Type B pancreatic cell (in vitro differentiated cells): ENCODE measurements around the gene CXCL16. TPM values are rescaled to one million over a fixed set of nuclear protein-coding genes. Genes with fewer than 3 reads are reported as not detected.

Experiments
- DNase-seq: peaks from one replicate; pipeline ENCODE4 v3.0.0; 2021; ENCODE audit warnings: mixed read lengths; ENCODE audit not compliant: unreplicated experiment; ENCODE audit errors: extremely low spot score
- H3K27ac Mint-ChIP-seq: 2 replicates; pipeline ENCODE4 v1.8.0; 2021; ENCODE audit warnings: mild to moderate bottlenecking, mixed read lengths
- H3K27me3 Mint-ChIP-seq: 2 replicates; pipeline ENCODE4 v1.8.0; 2021; ENCODE audit warnings: mixed read lengths
- H3K36me3 Mint-ChIP-seq: 2 replicates; pipeline ENCODE4 v1.8.0; 2021; ENCODE audit warnings: mixed read lengths
- H3K4me1 Mint-ChIP-seq: one replicate; pipeline ENCODE4 v1.8.0; 2021; ENCODE audit warnings: mixed read lengths; ENCODE audit not compliant: unreplicated experiment
- H3K4me3 Mint-ChIP-seq: 2 replicates; pipeline ENCODE4 v1.8.0; 2021; ENCODE audit warnings: mild to moderate bottlenecking, mixed read lengths
- H3K9me3 Mint-ChIP-seq: 2 replicates; pipeline ENCODE4 v1.8.0; 2021; ENCODE audit warnings: mixed read lengths
- total RNA-seq: library from RNA; stranded (reverse); gene quantifications from 2 replicates; pipeline ENCODE4 v1.2.1, GENCODE V29; 2021; ENCODE audit warnings: low replicate concordance
- TF ChIP-seq, protein P1 (sequence below): fragments of 200-600 bp; sonication (generic); conservative IDR thresholded peaks from 2 replicates; pipeline ENCODE4 v1.5.0; 2021; ENCODE audit warnings: antibody characterized with exemption, mild to moderate bottlenecking

CXCL16 gene
- total RNA-seq, 1 donor from 2014 or later = 15.2 TPM

DNA sequence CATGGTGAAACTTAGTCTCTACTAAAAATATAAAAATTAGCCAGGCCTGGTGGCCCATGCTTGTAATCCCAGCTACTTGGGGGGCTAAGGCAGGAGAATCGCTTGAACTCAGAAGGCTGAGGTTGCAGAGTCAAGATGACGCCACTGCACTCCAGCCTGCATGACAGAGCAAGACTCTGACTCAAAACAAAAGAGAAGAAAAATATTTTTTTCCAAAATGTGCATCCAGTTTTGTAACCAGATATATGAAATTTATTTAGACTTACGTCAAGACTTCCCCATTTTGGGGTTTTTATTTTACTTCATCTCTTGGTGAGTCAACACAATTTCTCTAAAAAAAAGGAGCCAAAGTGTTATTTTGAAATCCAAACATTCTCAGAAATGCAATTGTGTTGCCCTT lies 26.5 kb upstream of the CXCL16 start:
- H3K9me3 Mint-ChIP-seq = no peaks in the 10 kb centered on the region
- no peak overlapping the region for H3K4me3 Mint-ChIP-seq
- no peak overlapping the region for H3K27ac Mint-ChIP-seq
- TF ChIP-seq, protein P1, sequence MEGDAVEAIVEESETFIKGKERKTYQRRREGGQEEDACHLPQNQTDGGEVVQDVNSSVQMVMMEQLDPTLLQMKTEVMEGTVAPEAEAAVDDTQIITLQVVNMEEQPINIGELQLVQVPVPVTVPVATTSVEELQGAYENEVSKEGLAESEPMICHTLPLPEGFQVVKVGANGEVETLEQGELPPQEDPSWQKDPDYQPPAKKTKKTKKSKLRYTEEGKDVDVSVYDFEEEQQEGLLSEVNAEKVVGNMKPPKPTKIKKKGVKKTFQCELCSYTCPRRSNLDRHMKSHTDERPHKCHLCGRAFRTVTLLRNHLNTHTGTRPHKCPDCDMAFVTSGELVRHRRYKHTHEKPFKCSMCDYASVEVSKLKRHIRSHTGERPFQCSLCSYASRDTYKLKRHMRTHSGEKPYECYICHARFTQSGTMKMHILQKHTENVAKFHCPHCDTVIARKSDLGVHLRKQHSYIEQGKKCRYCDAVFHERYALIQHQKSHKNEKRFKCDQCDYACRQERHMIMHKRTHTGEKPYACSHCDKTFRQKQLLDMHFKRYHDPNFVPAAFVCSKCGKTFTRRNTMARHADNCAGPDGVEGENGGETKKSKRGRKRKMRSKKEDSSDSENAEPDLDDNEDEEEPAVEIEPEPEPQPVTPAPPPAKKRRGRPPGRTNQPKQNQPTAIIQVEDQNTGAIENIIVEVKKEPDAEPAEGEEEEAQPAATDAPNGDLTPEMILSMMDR = no peak
- no peak for DNase-seq
- H3K4me1 Mint-ChIP-seq = no peaks in the 10 kb centered on the region
- H3K27me3 Mint-ChIP-seq = peaks cover 4% of the 10 kb centered on the region
- no peaks in the 10 kb centered on the region for H3K36me3 Mint-ChIP-seq

DNA sequence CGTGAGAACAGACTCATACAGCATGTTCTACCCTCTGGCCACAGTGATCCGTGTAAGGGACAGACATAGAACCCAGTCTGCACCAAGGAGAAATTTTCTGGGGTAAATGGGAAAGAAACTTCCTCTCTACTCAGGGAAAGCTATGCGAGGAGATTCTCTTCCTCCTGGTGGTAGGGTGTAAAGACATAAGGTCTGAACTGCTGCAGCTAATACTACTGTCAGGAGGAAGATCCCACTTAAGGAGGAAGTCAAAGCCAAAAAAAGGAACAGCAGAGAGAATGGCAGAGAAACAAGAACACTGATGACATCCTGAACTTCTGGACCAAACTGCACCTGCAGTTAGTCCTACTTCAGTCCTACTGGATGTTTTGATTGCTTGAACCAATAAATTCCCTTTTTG lies 24.9 kb upstream of the CXCL16 start:
- H3K9me3 Mint-ChIP-seq = no peaks in the 10 kb centered on the region
- DNase-seq = no peak
- no peaks in the 10 kb centered on the region for H3K36me3 Mint-ChIP-seq
- TF ChIP-seq, protein P1 = no peak
- no peaks in the 10 kb centered on the region for H3K4me1 Mint-ChIP-seq
- no peak overlapping the region for H3K27ac Mint-ChIP-seq
- H3K27me3 Mint-ChIP-seq = peaks cover 11% of the 10 kb centered on the region
- H3K4me3 Mint-ChIP-seq = no peak overlapping the region

DNA sequence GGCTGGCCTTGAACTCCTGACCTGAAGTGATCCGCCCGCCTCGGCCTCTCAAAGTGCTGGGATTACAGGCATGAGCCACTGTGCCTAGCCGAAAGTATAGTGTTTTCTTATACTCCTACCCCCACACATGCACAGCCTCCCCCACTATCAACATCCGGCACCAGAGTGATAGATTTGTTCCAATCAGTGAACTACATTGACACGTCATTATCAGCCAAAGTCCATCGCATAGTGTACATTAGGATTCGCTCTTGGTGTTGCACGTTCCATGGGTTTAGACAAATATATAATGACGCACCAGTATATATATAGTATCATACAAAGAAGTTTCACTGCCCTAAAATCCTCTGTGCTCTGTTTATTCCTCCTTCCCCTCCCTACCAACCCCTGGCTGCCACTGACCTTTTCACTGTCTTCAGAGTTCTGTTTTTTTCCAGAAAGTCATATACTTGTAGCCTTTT lies 20.1 kb upstream of the CXCL16 start:
- H3K4me1 Mint-ChIP-seq = no peaks in the 10 kb centered on the region
- no peak overlapping the region for H3K27ac Mint-ChIP-seq
- H3K9me3 Mint-ChIP-seq = no peaks in the 10 kb centered on the region
- no peaks in the 10 kb centered on the region for H3K36me3 Mint-ChIP-seq
- TF ChIP-seq, protein P1 = no peak
- H3K4me3 Mint-ChIP-seq = no peak overlapping the region
- H3K27me3 Mint-ChIP-seq = peaks cover 38% of the 10 kb centered on the region
- no peak for DNase-seq

DNA sequence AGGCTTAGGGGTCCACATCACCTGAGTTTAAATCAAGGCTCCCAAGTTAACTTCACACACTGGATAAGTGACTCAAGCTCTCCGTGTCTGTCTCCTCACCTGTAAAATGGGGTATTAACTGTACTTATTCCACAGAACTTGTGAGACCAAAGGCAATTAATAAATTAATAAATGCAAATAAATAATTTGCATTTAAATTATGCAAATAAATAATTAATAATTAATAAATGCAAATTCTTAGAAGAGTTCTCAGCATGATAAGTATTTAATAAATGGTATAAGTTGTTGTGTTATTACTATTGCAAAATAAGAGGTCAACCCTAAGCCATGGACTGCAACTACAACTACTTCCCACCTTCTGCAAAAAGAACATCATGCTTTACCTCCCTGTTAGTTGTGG lies 13.7 kb upstream of the CXCL16 start:
- Mint-ChIP-seq H3K27me3 (peaks cover 59% of the 10 kb centered on the region), H3K4me3 (no peak overlapping the region), H3K4me1 (no peaks in the 10 kb centered on the region), H3K27ac (no peak overlapping the region), H3K9me3 (no peaks in the 10 kb centered on the region), H3K36me3 (no peaks in the 10 kb centered on the region)
- DNase-seq = no peak
- TF ChIP-seq, protein P1 = no peak

DNA sequence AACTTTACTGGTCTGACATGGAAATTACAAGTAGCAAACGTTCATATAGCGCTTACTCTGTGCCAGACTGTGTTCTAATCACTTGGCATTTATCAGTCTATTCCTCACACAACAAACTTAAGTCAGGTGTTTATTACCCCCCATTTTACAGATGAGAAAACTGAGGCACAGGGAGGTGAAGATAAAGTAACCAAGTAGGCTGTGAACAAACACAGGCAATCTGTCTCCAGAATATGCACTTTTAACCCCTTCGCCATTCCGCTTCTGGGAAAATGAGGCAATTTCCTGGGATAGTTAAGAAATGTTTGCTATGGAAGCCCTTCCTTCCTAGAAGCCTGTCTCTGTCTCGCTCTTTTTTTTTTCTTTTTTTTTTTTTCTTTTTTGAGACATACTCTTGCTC lies 12.2 kb upstream of the CXCL16 start:
- no peaks in the 10 kb centered on the region for H3K4me1 Mint-ChIP-seq
- no peak overlapping the region for H3K27ac Mint-ChIP-seq
- no peak overlapping the region for H3K4me3 Mint-ChIP-seq
- TF ChIP-seq, protein P1 = no peak
- H3K36me3 Mint-ChIP-seq = no peaks in the 10 kb centered on the region
- H3K9me3 Mint-ChIP-seq = no peaks in the 10 kb centered on the region
- no peak for DNase-seq
- H3K27me3 Mint-ChIP-seq = peaks cover 58% of the 10 kb centered on the region

DNA sequence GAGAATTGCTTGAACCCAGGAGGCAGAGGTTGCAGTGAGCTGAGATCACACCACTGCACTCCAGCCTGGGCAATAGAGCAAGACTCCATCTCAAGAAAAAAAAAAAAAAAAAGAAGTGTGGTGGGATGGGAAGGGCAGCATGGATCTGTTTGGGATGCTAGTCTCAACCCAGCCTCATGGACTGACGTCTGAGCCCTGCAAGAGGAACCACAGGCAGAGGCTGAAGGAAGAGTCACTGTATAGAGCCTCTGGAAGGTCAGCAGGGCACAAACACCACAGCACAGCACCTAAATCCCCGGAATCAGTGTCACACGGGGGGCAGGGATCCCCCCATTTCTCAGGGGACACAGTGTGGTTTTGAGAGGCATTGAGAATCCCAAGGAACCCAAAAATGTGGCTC lies 10.9 kb upstream of the CXCL16 start:
- H3K9me3 Mint-ChIP-seq = no peaks in the 10 kb centered on the region
- H3K4me1 Mint-ChIP-seq = no peaks in the 10 kb centered on the region
- DNase-seq = no peak
- no peaks in the 10 kb centered on the region for H3K36me3 Mint-ChIP-seq
- H3K27me3 Mint-ChIP-seq = peaks cover 68% of the 10 kb centered on the region
- no peak overlapping the region for H3K4me3 Mint-ChIP-seq
- TF ChIP-seq, protein P1 = no peak
- no peak overlapping the region for H3K27ac Mint-ChIP-seq
